OCI-LY1 (cell line): ENCODE data around the gene FGF14.

Source experiments
- H2AFZ ChIP-seq: fragments of 200-600 bp; sonication (generic), shearing (Covaris generic); 2 replicates; pipeline ENCODE4 v1.6.0; 2014; ENCODE audit warnings: antibody characterized with exemption, mild to moderate bottlenecking, low read length
- H3F3A ChIP-seq: fragments of 200-600 bp; sonication (generic), shearing (Covaris generic); 2 replicates; pipeline ENCODE4 v1.6.0; 2014; ENCODE audit warnings: mild to moderate bottlenecking, antibody characterized with exemption, low read length, moderate library complexity; ENCODE audit not compliant: insufficient read depth
- H3K27ac ChIP-seq: fragments of 200-600 bp; sonication (generic); 2 replicates; pipeline ENCODE4 v1.5.1; 2014; ENCODE audit warnings: low read length, mixed run types, mild to moderate bottlenecking, low read depth; ENCODE audit not compliant: poor library complexity, severe bottlenecking
- H3K27me3 ChIP-seq: fragments of 200-600 bp; sonication (generic); 2 replicates; pipeline ENCODE4 v1.6.0; 2014; ENCODE audit warnings: antibody characterized with exemption, mild to moderate bottlenecking, low read length, moderate library complexity; ENCODE audit not compliant: insufficient read depth
- H3K36me3 ChIP-seq: fragments of 200-600 bp; sonication (generic); 2 replicates; pipeline ENCODE4 v1.6.1; 2014; ENCODE audit warnings: mild to moderate bottlenecking, antibody characterized with exemption, low read length, moderate library complexity, mixed read lengths; ENCODE audit not compliant: insufficient read depth
- H3K4me1 ChIP-seq: fragments of 200-600 bp; sonication (generic); 2 replicates; pipeline ENCODE4 v1.5.1; 2014; ENCODE audit warnings: mild to moderate bottlenecking, low read length, moderate library complexity; ENCODE audit not compliant: insufficient read depth, severe bottlenecking
- H3K4me2 ChIP-seq: fragments of 200-600 bp; sonication (generic), shearing (Covaris generic); 2 replicates; pipeline ENCODE4 v1.6.1; 2014; ENCODE audit warnings: low read length
- H3K4me3 ChIP-seq: fragments of 200-600 bp; sonication (generic); 2 replicates; pipeline ENCODE4 v1.5.1; 2014; ENCODE audit warnings: low read length, low read depth, mild to moderate bottlenecking, mixed read lengths; ENCODE audit not compliant: poor library complexity, severe bottlenecking
- H3K79me2 ChIP-seq: fragments of 200-600 bp; shearing (Covaris generic); 2 replicates; pipeline ENCODE4 v1.6.1; 2016; ENCODE audit warnings: mixed run types, low read length, mixed read lengths; ENCODE audit not compliant: insufficient read depth
- H3K9ac ChIP-seq: fragments of 200-600 bp; sonication (generic), shearing (Covaris generic); 2 replicates; pipeline ENCODE4 v1.6.1; 2014; ENCODE audit warnings: mild to moderate bottlenecking, low read length, mixed read lengths
- H3K9me2 ChIP-seq: fragments of 200-600 bp; sonication (generic), shearing (Covaris generic); 2 replicates; pipeline ENCODE4 v1.6.1; 2014; ENCODE audit warnings: low read depth, mild to moderate bottlenecking, low read length, mixed read lengths
- H3K9me3 ChIP-seq: fragments of 200-600 bp; shearing (Covaris generic); 2 replicates; pipeline ENCODE4 v1.6.1; 2014; ENCODE audit warnings: low read length, mixed read lengths
- H4K20me1 ChIP-seq: fragments of 200-600 bp; sonication (generic), shearing (Covaris generic); 2 replicates; pipeline ENCODE4 v1.6.0; 2016; ENCODE audit warnings: mild to moderate bottlenecking, low read length; ENCODE audit not compliant: insufficient read depth
- EZH2 ChIP-seq: fragments of 200-600 bp; sonication (generic), shearing (Covaris generic); IDR thresholded peaks from 2 replicates; pipeline ENCODE4 v1.8.0; 2017; ENCODE audit warnings: borderline replicate concordance, mixed run types, mild to moderate bottlenecking, antibody characterized with exemption, low read length, moderate library complexity, mixed read lengths
- TF ChIP-seq, protein P1 (sequence below): fragments of 200-600 bp; sonication (generic), shearing (Covaris generic); IDR thresholded peaks from 2 replicates; pipeline ENCODE4 v1.5.1; 2017; ENCODE audit warnings: mild to moderate bottlenecking, antibody characterized with exemption, low read length, moderate library complexity, mixed read lengths

FGF14 gene

DNA sequence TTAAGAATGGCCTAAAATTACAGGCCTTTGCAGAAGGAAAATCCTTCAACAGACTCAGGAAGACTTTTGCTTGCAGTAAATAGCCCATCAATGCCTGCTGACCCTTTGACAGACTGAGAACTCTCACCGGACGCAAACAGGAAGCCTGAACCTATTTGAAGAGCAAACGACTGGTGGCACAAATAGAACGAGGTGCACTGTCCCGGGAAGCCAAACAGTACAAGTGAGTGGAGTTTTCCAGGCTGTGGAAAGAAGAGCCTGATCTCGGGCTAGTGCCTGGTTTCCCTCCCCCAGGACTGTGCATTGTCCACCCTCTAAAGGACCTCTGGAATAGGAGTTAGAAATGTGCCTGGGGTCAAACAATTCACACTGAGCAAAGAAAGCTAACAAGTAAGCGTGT is 165.5 kb downstream of the FGF14 start:
- H3K9me3 ChIP-seq: no peaks in the 10 kb centered on the region
- H3K27me3 ChIP-seq: no peaks in the 10 kb centered on the region
- H3K36me3 ChIP-seq: no peaks in the 10 kb centered on the region
- no peaks in the 10 kb centered on the region for H3K4me1 ChIP-seq
- no peaks in the 10 kb centered on the region for H3K9me2 ChIP-seq
- no peak for TF ChIP-seq EZH2
- TF ChIP-seq, protein P1, sequence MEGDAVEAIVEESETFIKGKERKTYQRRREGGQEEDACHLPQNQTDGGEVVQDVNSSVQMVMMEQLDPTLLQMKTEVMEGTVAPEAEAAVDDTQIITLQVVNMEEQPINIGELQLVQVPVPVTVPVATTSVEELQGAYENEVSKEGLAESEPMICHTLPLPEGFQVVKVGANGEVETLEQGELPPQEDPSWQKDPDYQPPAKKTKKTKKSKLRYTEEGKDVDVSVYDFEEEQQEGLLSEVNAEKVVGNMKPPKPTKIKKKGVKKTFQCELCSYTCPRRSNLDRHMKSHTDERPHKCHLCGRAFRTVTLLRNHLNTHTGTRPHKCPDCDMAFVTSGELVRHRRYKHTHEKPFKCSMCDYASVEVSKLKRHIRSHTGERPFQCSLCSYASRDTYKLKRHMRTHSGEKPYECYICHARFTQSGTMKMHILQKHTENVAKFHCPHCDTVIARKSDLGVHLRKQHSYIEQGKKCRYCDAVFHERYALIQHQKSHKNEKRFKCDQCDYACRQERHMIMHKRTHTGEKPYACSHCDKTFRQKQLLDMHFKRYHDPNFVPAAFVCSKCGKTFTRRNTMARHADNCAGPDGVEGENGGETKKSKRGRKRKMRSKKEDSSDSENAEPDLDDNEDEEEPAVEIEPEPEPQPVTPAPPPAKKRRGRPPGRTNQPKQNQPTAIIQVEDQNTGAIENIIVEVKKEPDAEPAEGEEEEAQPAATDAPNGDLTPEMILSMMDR: no peak
- no peak overlapping the region for H3K27ac ChIP-seq
- no peak overlapping the region for H3K9ac ChIP-seq
- H3F3A ChIP-seq: no peaks in the 10 kb centered on the region; the same call in 1 of the 2 replicates
- H4K20me1 ChIP-seq: no peaks in the 10 kb centered on the region
- H2AFZ ChIP-seq: no peak overlapping the region
- H3K4me2 ChIP-seq: no peak overlapping the region
- no peak overlapping the region for H3K4me3 ChIP-seq
- no peaks in the 10 kb centered on the region for H3K79me2 ChIP-seq

DNA sequence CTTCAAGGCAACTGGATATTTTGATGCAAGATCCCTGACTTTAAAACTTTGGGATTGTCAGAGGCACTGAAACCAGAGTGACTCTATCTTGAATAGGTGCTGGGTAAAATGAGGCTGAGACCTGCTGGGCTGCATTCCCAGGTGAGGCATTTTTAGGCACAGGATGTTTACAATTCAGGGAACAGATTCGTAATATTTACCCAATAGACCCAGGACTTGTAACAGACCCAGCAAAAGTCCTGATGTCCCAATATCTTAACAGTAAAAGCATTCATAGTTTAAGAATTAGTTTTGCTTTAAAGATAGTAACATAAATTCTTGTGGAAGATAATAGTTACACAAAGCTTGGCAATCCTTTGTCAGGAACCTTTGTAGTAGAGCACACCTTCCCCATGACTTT is 166.2 kb downstream of the FGF14 start:
- Histone ChIP-seq H2AFZ (no peak overlapping the region), H4K20me1 (no peaks in the 10 kb centered on the region), H3K27ac (no peak overlapping the region), H3K4me3 (no peak overlapping the region), H3K9ac (no peak overlapping the region), H3K36me3 (no peaks in the 10 kb centered on the region), H3K4me2 (no peak overlapping the region), H3K79me2 (no peaks in the 10 kb centered on the region), H3K9me3 (no peaks in the 10 kb centered on the region), H3F3A (no peaks in the 10 kb centered on the region; the same call in 1 of the 2 replicates), H3K4me1 (no peaks in the 10 kb centered on the region), H3K27me3 (no peaks in the 10 kb centered on the region), H3K9me2 (no peaks in the 10 kb centered on the region)
- TF ChIP-seq, protein P1: no peak
- TF ChIP-seq EZH2: no peak

- Histone ChIP-seq H2AFZ (no peak overlapping the region), H3K4me1 (no peaks in the 10 kb centered on the region), H3K4me2 (no peak overlapping the region), H3K27ac (no peak overlapping the region), H3K4me3 (no peak overlapping the region), H4K20me1 (no peaks in the 10 kb centered on the region), H3K9me2 (no peaks in the 10 kb centered on the region), H3K27me3 (no peaks in the 10 kb centered on the region), H3K36me3 (no peaks in the 10 kb centered on the region), H3F3A (no peaks in the 10 kb centered on the region; the same call in 1 of the 2 replicates), H3K9ac (no peak overlapping the region), H3K79me2 (no peaks in the 10 kb centered on the region), H3K9me3 (no peaks in the 10 kb centered on the region)
- TF ChIP-seq, protein P1: no peak
- TF ChIP-seq EZH2: no peak
Measured at GRCh38 chr13:102234618-102235017, 167.2 kb downstream of the FGF14 start.
